Measurements from ENCODE around the gene TMED8. TPM values are rescaled to one million over a fixed set of nuclear protein-coding genes. Genes with fewer than 3 reads are reported as not detected.

TMED8 gene
- total and polyA plus RNA-seq, 7 donors: 1.5 to 9.2 (median 2.9) TPM

GRCh38 chr14:77372304-77372841 lies 4.5 kb downstream of the TMED8 start:
- ATAC-seq: no peak
- Histone ChIP-seq H3K4me1 (peaks cover 12% of the 10 kb centered on the region), H3K9me3 (no peaks in the 10 kb centered on the region), H3K27me3 (ENCODE audit: insufficient read depth in 3 of 3, low read length in 2 of 3) (no peaks in the 10 kb centered on the region), H3K4me3 (no peak overlapping the region), H3K27ac (no peak overlapping the region), H3K36me3 (ENCODE audit: insufficient read depth in 1 of 2, low read depth in 1 of 2) (no peaks in the 10 kb centered on the region)
- TF ChIP-seq, protein P1, sequence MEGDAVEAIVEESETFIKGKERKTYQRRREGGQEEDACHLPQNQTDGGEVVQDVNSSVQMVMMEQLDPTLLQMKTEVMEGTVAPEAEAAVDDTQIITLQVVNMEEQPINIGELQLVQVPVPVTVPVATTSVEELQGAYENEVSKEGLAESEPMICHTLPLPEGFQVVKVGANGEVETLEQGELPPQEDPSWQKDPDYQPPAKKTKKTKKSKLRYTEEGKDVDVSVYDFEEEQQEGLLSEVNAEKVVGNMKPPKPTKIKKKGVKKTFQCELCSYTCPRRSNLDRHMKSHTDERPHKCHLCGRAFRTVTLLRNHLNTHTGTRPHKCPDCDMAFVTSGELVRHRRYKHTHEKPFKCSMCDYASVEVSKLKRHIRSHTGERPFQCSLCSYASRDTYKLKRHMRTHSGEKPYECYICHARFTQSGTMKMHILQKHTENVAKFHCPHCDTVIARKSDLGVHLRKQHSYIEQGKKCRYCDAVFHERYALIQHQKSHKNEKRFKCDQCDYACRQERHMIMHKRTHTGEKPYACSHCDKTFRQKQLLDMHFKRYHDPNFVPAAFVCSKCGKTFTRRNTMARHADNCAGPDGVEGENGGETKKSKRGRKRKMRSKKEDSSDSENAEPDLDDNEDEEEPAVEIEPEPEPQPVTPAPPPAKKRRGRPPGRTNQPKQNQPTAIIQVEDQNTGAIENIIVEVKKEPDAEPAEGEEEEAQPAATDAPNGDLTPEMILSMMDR (IDR thresholded peaks at IDR 0.05): no peak
- intact Hi-C loops (cut with DNase I): no loop called here
- DNase-seq: no peak
- 56 to 68% (median 67%) methylated on average over 4 of the region's 4 CpGs for WGBS, 3 donors

GRCh38 chr14:77369285-77369684 lies 7.6 kb downstream of the TMED8 start:
- intact Hi-C loops (cut with DNase I): no loop called here
- TF ChIP-seq, protein P1 (IDR thresholded peaks at IDR 0.05): no peak
- H3K4me3 ChIP-seq: no peak overlapping the region
- H3K4me1 ChIP-seq: no peaks in the 10 kb centered on the region
- H3K27me3 ChIP-seq (ENCODE audit: insufficient read depth in 3 of 3, low read length in 2 of 3): no peaks in the 10 kb centered on the region
- no peaks in the 10 kb centered on the region for H3K9me3 ChIP-seq
- no peak for DNase-seq
- no peaks in the 10 kb centered on the region for H3K36me3 ChIP-seq (ENCODE audit: insufficient read depth in 1 of 2, low read depth in 1 of 2)
- no peak overlapping the region for H3K27ac ChIP-seq
- 51 to 65% (median 57%) methylated on average over 1 of the region's 1 CpG for WGBS, 3 donors
- no peak for ATAC-seq

GRCh38 chr14:77364146-77364545 lies 12.7 kb downstream of the TMED8 start:
- H3K27ac ChIP-seq: no peak overlapping the region
- 86 to 89% (median 86%) methylated on average over 3 of the region's 3 CpGs for WGBS, 3 donors
- intact Hi-C loops (cut with DNase I): no loop called here

DNA sequence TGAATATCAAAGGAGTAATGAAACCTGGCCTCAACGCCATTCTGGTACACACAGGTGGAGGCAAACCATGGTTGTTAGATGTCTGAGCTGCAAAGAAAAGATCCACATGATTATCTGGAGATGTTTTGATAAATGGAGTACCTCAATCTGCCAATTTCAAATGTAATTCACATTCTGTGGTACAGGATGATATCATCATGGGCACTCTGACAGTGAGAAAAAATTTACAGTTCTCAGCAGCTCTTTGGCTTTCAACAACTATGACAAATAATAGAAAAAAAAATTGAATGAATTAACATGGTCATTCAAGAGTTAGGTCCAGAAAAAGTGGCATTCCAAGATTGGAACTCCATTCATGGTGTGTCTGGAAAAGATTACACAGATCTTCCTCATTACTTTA lies 17.3 kb downstream of the TMED8 start:
- Histone ChIP-seq H3K4me3 (no peak overlapping the region), H3K4me1 (no peaks in the 10 kb centered on the region), H3K27ac (no peak overlapping the region), H3K27me3 (ENCODE audit: insufficient read depth in 3 of 3, low read length in 2 of 3) (no peaks in the 10 kb centered on the region), H3K36me3 (ENCODE audit: insufficient read depth in 1 of 2, low read depth in 1 of 2) (no peaks in the 10 kb centered on the region), H3K9me3 (no peaks in the 10 kb centered on the region)
- intact Hi-C loops (cut with DNase I): no loop called here
- 86 to 89% (median 87%) methylated on average over 1 of the region's 1 CpG for WGBS, 3 donors
- DNase-seq (no peak), ATAC-seq (no peak)
- TF ChIP-seq, protein P1 (IDR thresholded peaks at IDR 0.05): no peak

More at GRCh38 chr14:77364146-77364545, 12.7 kb downstream of the TMED8 start:
- TF ChIP-seq, protein P1 (IDR thresholded peaks at IDR 0.05): no peak
- no peaks in the 10 kb centered on the region for H3K9me3 ChIP-seq
- no peaks in the 10 kb centered on the region for H3K36me3 ChIP-seq (ENCODE audit: insufficient read depth in 1 of 2, low read depth in 1 of 2)
- H3K27me3 ChIP-seq (ENCODE audit: insufficient read depth in 3 of 3, low read length in 2 of 3): no peaks in the 10 kb centered on the region
- H3K4me1 ChIP-seq: no peaks in the 10 kb centered on the region
- no peak for DNase-seq
- H3K4me3 ChIP-seq: no peak overlapping the region
- ATAC-seq: no peak

DNA sequence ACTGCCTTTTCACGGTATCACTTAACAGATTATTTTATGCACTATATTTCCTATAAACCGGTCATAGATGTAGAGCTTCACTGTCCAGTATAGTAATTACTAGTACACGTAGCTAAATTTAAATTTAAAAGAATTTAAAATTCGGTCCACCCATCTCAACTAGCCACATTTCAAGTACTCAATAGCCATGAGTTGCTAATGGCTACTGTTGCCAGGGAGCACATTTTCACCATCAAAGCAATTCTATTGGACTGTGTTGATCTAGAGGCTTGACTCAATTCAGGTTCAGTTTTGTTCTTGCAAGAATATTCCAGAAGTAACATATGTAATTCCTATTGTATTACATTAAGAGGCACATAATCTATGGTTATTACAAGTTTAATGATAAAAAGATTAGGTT lies 20.0 kb downstream of the TMED8 start:
- no peaks in the 10 kb centered on the region for H3K36me3 ChIP-seq (ENCODE audit: insufficient read depth in 1 of 2, low read depth in 1 of 2)
- no peaks in the 10 kb centered on the region for H3K4me1 ChIP-seq
- DNase-seq (no peak), ATAC-seq (no peak)
- no peaks in the 10 kb centered on the region for H3K27me3 ChIP-seq (ENCODE audit: insufficient read depth in 3 of 3, low read length in 2 of 3)
- intact Hi-C loops (cut with DNase I): no loop called here
- no peaks in the 10 kb centered on the region for H3K9me3 ChIP-seq
- H3K4me3 ChIP-seq: no peak overlapping the region
- TF ChIP-seq, protein P1 (IDR thresholded peaks at IDR 0.05): no peak
- H3K27ac ChIP-seq: no peak overlapping the region
- 93 to 96% (median 95%) methylated on average over 4 of the region's 4 CpGs for WGBS, 3 donors
